ENCODE results near the gene DENND2C. TPM values are rescaled to one million over a fixed set of nuclear protein-coding genes. Genes with fewer than 3 reads are reported as not detected.

The DENND2C gene
- total RNA-seq, 1 donor from 2014 or later = 0.81 TPM

DNA sequence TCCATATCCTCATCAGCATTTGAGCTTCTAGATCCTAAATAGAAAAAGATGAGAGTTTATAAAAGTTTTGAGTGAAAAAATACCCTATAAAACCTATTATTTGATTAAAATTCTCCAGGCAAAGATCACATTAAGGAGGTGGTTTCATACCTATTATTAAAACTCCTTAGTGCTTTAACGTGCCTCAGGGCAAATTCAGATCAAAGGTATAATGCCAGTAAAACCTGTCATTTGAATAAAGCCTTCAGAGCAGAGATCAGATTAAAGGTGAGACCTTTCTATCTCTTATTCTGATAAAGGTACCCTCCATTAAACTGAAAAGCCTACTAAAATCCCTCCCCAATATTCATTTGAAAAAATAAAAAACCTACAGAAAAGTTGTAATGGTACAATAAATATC, 124.5 kb downstream of the DENND2C start:
- H3K4me3 ChIP-seq (ENCODE audit: low read depth, low read length) = no peak overlapping the region
- no peak for DNase-seq (ENCODE audit: low read depth)
- TF ChIP-seq, protein P1, sequence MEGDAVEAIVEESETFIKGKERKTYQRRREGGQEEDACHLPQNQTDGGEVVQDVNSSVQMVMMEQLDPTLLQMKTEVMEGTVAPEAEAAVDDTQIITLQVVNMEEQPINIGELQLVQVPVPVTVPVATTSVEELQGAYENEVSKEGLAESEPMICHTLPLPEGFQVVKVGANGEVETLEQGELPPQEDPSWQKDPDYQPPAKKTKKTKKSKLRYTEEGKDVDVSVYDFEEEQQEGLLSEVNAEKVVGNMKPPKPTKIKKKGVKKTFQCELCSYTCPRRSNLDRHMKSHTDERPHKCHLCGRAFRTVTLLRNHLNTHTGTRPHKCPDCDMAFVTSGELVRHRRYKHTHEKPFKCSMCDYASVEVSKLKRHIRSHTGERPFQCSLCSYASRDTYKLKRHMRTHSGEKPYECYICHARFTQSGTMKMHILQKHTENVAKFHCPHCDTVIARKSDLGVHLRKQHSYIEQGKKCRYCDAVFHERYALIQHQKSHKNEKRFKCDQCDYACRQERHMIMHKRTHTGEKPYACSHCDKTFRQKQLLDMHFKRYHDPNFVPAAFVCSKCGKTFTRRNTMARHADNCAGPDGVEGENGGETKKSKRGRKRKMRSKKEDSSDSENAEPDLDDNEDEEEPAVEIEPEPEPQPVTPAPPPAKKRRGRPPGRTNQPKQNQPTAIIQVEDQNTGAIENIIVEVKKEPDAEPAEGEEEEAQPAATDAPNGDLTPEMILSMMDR (conservative IDR thresholded peaks at IDR 0.05; ENCODE audit: low read depth, low read length) = no peak

DNA sequence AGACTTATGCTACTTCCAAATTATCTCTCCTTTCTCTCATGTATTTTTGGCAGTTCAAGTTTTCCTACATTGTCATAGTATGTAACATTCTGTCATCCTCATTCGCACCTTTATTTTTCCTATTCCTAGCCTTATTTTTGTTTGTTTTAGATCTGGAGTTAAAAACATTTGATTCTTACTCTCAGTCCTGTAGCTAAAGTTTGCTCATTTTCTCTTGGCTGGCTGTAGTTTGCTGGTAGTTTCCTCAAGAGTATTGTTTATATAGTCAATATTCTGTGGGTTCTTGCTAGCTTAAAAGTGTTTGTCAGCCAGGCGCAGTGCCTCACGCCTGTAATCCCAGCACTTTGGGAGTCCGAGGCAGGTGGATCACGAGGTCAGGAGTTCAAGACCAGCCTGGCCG, 129.0 kb downstream of the DENND2C start:
- no peak overlapping the region for H3K4me3 ChIP-seq (ENCODE audit: low read depth, low read length)
- TF ChIP-seq, protein P1 (conservative IDR thresholded peaks at IDR 0.05; ENCODE audit: low read depth, low read length) = no peak
- no peak for DNase-seq (ENCODE audit: low read depth)

DNA sequence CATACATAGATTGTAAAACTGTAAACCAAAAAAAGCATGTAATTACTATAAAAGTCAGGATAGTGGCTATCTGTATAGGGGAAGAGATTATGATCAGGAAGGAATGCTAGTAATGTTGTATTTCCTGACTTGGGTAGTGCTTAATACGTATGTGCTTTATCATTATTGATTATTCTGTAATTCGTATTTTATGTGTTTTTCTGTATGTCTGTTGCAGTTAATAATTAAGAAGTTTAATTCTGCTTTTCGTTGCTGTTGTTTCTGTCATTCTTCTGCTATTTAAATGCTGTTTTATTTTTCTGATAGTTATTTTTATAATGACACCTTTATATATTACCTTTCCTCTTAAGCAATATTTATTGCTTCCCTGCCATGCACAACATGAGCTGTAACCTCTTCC, 129.6 kb downstream of the DENND2C start:
- TF ChIP-seq, protein P1 (conservative IDR thresholded peaks at IDR 0.05; ENCODE audit: low read depth, low read length) = no peak
- no peak for DNase-seq (ENCODE audit: low read depth)

DNA sequence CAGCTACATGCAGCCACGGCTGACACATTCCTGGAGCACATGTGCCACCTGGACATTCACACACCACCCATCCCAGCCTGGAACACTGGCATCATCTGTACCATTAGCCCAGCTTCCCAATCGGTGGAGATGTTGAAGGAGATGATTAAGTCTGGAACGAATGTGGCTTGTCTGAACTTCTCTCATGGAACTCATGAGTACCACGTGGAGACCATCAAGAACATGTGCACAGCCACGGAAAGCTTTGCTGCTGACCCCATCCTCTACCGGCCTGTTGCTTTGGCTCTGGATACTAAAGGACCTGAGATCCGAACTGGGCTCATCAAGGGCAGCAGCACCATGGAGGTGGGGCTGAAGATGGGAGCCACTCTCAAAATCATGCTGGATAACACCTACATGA, 133.8 kb downstream of the DENND2C start:
- no peak overlapping the region for H3K4me3 ChIP-seq (ENCODE audit: low read depth, low read length)
- no peak for DNase-seq (ENCODE audit: low read depth)
- TF ChIP-seq, protein P1 (conservative IDR thresholded peaks at IDR 0.05; ENCODE audit: low read depth, low read length) = no peak

More for the DNA sequence above, 129.6 kb downstream of the DENND2C start:
- H3K4me3 ChIP-seq (ENCODE audit: low read depth, low read length) = no peak overlapping the region

DNA sequence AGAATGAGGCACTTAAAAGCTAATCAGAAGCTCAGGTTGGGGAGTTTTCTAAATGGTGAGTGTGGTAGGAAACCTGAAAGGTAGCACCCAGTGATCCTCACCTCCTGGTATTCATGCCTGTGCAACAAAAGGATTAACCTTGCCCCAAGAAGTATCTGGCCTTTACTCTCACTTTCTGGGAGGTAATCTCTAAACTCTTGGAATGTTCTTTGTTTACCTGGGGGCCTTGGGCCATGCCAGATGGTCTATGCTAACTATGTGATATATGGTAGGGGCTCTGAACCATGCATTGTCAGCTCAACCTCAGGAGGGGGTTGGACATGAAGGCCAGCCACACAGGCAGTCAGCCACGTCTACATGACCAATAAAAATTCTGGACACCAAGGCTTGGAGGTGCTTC, 134.4 kb downstream of the DENND2C start:
- TF ChIP-seq, protein P1 (conservative IDR thresholded peaks at IDR 0.05; ENCODE audit: low read depth, low read length) = no peak
- no peak for DNase-seq (ENCODE audit: low read depth)
- H3K4me3 ChIP-seq (ENCODE audit: low read depth, low read length) = no peak overlapping the region

Other genes starting within 250 kb of the DENND2C start
- 15.3 and 18.5 TPM in 2 replicates for gene TRIM33, start 158.8 kb downstream of the DENND2C start, total RNA-seq
- 56.7 and 60.5 TPM in 2 replicates for gene BCAS2, start 88.4 kb downstream of the DENND2C start, total RNA-seq
- not detected in 2 replicates for gene AMPD1, start 25.5 kb upstream of the DENND2C start, total RNA-seq
- 79.4 and 92.3 TPM in 2 replicates for gene NRAS, start 46.7 kb upstream of the DENND2C start, total RNA-seq
- gene CSDE1, start 87.9 kb upstream of the DENND2C start, total RNA-seq = 294 and 312 TPM in 2 replicates
- 34.8 and 56.6 TPM in 2 replicates for gene SIKE1, start 110.6 kb upstream of the DENND2C start, total RNA-seq
- gene SYCP1, start 184.8 kb upstream of the DENND2C start, total RNA-seq = not detected in 2 replicates